NCI-H345 treated with DMSO at 0.1 percent for 48 hours (cell line): ENCODE measurements around the gene ABAT.

Source experiments
- DNase-seq: peaks from one replicate; lab custom pipeline; 2025; ENCODE audit not compliant: unreplicated experiment; lab: John Stamatoyannopoulos, UW

Gene ABAT

GRCh38 chr16:8808613-8809353 lies 134.4 kb downstream of the ABAT start:
- no peak for DNase-seq

- no peak for DNase-seq
Observed at GRCh38 chr16:8812162-8812843, 137.9 kb downstream of the ABAT start.

- no peak for DNase-seq
Observed at GRCh38 chr16:8814095-8814806, 139.8 kb downstream of the ABAT start.

GRCh38 chr16:8816967-8817655 lies 142.7 kb downstream of the ABAT start:
- DNase-seq = no peak

- no peak for DNase-seq
Observed at GRCh38 chr16:8818504-8819270, 144.3 kb downstream of the ABAT start.

GRCh38 chr16:8819411-8820034 lies 145.1 kb downstream of the ABAT start:
- DNase-seq = no peak

- no peak for DNase-seq
Observed at GRCh38 chr16:8822403-8822802, 148.0 kb downstream of the ABAT start.

GRCh38 chr16:8826278-8826879 lies 152.0 kb downstream of the ABAT start:
- DNase-seq = no peak

GRCh38 chr16:8828541-8829165 lies 154.2 kb downstream of the ABAT start:
- no peak for DNase-seq

GRCh38 chr16:8831450-8831849 lies 157.0 kb downstream of the ABAT start:
- DNase-seq = no peak

- DNase-seq = no peak
Observed at GRCh38 chr16:8831871-8832716, 157.7 kb downstream of the ABAT start.

GRCh38 chr16:8832717-8833105 lies 158.3 kb downstream of the ABAT start:
- DNase-seq = no peak
